Loucy (cell line): ENCODE measurements around the gene EIF3M.

ENCODE experiments used
- H2AFZ ChIP-seq: fragments of 200-600 bp; sonication (generic); 2 replicates; pipeline ENCODE4 v1.6.0; 2016; ENCODE audit warnings: antibody characterized with exemption, mild to moderate bottlenecking, low read length, moderate library complexity
- H3F3A ChIP-seq: fragments of 200-600 bp; 2 replicates; pipeline ENCODE4 v1.6.0; 2016; ENCODE audit warnings: antibody characterized with exemption, low read depth, mild to moderate bottlenecking
- H3K27me3 ChIP-seq: fragments of 200-600 bp; sonication (generic); 2 replicates; pipeline ENCODE4 v1.6.1; 2014; ENCODE audit warnings: low read length, mild to moderate bottlenecking; ENCODE audit not compliant: insufficient read depth, poor library complexity, severe bottlenecking
- H3K36me3 ChIP-seq: fragments of 200-600 bp; sonication (generic); 2 replicates; pipeline ENCODE4 v1.6.1; 2016; ENCODE audit warnings: low read length; ENCODE audit not compliant: insufficient read depth
- H3K4me1 ChIP-seq: fragments of 200-600 bp; sonication (generic); 2 replicates; pipeline ENCODE4 v1.5.1; 2014; ENCODE audit warnings: low read length, mild to moderate bottlenecking; ENCODE audit not compliant: insufficient read depth, poor library complexity, severe bottlenecking
- H3K4me2 ChIP-seq: fragments of 200-600 bp; sonication (generic); 2 replicates; pipeline ENCODE4 v1.6.0; 2014; ENCODE audit warnings: antibody characterized with exemption, low read length, low read depth, mild to moderate bottlenecking; ENCODE audit not compliant: poor library complexity, severe bottlenecking
- H3K4me3 ChIP-seq: fragments of 200-600 bp; sonication (generic); 2 replicates; pipeline ENCODE4 v1.5.1; 2014; ENCODE audit warnings: low read length, mild to moderate bottlenecking, mixed read lengths; ENCODE audit not compliant: poor library complexity, severe bottlenecking
- H3K79me2 ChIP-seq: fragments of 200-600 bp; sonication (generic); 2 replicates; pipeline ENCODE4 v1.6.1; 2014; ENCODE audit warnings: low read length; ENCODE audit not compliant: insufficient read depth
- H3K9ac ChIP-seq: fragments of 200-600 bp; sonication (generic); 2 replicates; pipeline ENCODE4 v1.6.0; 2014; ENCODE audit warnings: mild to moderate bottlenecking, low read depth, low read length, moderate library complexity; ENCODE audit not compliant: poor library complexity, severe bottlenecking
- H3K9me2 ChIP-seq: fragments of 200-600 bp; sonication (generic); replicated peaks from 2 replicates; pipeline ENCODE4 v1.6.1; 2016; ENCODE audit warnings: low read depth, low read length, mixed read lengths
- H3K9me3 ChIP-seq: fragments of 200-600 bp; sonication (generic); 2 replicates; pipeline ENCODE4 v1.6.1; 2014; ENCODE audit warnings: mild to moderate bottlenecking, antibody characterized with exemption, low read length, low read depth; ENCODE audit not compliant: insufficient read depth
- H4K20me1 ChIP-seq: fragments of 200-600 bp; sonication (generic); 2 replicates; pipeline ENCODE4 v1.6.0; 2014; ENCODE audit warnings: antibody characterized with exemption, low read length, mild to moderate bottlenecking; ENCODE audit not compliant: insufficient read depth, poor library complexity, severe bottlenecking
- EZH2phosphoT487 ChIP-seq: fragments of 200-600 bp; IDR thresholded peaks from 2 replicates; pipeline ENCODE4 v1.6.1; 2018; ENCODE audit warnings: antibody characterized with exemption, mild to moderate bottlenecking, moderate library complexity, borderline replicate concordance
- TF ChIP-seq, protein P1 (sequence below): fragments of 200-600 bp; sonication (generic); conservative IDR thresholded peaks from 2 replicates; pipeline ENCODE4 v1.5.1; 2014; ENCODE audit warnings: mild to moderate bottlenecking, antibody characterized with exemption, low read length

Gene EIF3M

GRCh38 chr11:32550207-32550606 lies 33.4 kb upstream of the EIF3M start:
- no peaks in the 10 kb centered on the region for H3K9me3 ChIP-seq
- H3K79me2 ChIP-seq = no peaks in the 10 kb centered on the region
- no peaks in the 10 kb centered on the region for H3F3A ChIP-seq
- H4K20me1 ChIP-seq = no peaks in the 10 kb centered on the region
- no peak overlapping the region for H3K4me2 ChIP-seq
- no peaks in the 10 kb centered on the region for H3K36me3 ChIP-seq
- H3K27me3 ChIP-seq = no peaks in the 10 kb centered on the region
- H3K4me3 ChIP-seq = no peak overlapping the region
- H3K9me2 ChIP-seq = no peaks in the 10 kb centered on the region
- peaks cover 10% of the 10 kb centered on the region for H3K4me1 ChIP-seq
- no peak overlapping the region for H3K9ac ChIP-seq
- H2AFZ ChIP-seq = peak overlapping the region; percentile 54
- TF ChIP-seq, protein P1, sequence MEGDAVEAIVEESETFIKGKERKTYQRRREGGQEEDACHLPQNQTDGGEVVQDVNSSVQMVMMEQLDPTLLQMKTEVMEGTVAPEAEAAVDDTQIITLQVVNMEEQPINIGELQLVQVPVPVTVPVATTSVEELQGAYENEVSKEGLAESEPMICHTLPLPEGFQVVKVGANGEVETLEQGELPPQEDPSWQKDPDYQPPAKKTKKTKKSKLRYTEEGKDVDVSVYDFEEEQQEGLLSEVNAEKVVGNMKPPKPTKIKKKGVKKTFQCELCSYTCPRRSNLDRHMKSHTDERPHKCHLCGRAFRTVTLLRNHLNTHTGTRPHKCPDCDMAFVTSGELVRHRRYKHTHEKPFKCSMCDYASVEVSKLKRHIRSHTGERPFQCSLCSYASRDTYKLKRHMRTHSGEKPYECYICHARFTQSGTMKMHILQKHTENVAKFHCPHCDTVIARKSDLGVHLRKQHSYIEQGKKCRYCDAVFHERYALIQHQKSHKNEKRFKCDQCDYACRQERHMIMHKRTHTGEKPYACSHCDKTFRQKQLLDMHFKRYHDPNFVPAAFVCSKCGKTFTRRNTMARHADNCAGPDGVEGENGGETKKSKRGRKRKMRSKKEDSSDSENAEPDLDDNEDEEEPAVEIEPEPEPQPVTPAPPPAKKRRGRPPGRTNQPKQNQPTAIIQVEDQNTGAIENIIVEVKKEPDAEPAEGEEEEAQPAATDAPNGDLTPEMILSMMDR = no peak
- no peak for TF ChIP-seq EZH2phosphoT487

DNA sequence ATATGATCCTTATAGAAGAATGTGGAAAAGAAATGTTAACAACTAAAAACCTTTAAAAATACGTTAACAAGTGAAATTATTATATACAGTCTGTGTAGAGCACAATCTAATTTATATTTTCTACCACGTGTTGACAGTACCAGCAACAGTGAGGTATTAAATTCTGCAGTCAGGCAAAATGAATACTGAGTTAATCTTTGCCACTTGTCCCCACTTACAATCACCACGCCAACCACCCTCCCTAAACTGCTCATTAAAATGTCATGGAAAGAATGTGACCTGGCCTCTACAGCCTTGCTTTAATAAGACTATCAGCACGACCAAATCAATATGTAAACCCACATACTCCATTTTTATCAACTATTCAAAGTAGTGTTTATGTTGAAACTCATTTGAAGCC lies 28.5 kb upstream of the EIF3M start:
- H3K36me3 ChIP-seq = no peaks in the 10 kb centered on the region
- no peak overlapping the region for H3K4me3 ChIP-seq
- H3K9me3 ChIP-seq = no peaks in the 10 kb centered on the region
- H3K4me2 ChIP-seq = no peak overlapping the region
- no peaks in the 10 kb centered on the region for H3K79me2 ChIP-seq
- H3K4me1 ChIP-seq = peaks cover 1% of the 10 kb centered on the region
- H4K20me1 ChIP-seq = no peaks in the 10 kb centered on the region
- H3K9me2 ChIP-seq = no peaks in the 10 kb centered on the region
- no peaks in the 10 kb centered on the region for H3F3A ChIP-seq
- H2AFZ ChIP-seq = no peak overlapping the region
- H3K27me3 ChIP-seq = no peaks in the 10 kb centered on the region
- H3K9ac ChIP-seq = no peak overlapping the region
- TF ChIP-seq EZH2phosphoT487 = no peak
- TF ChIP-seq, protein P1 = no peak

- Histone ChIP-seq H3K79me2 (no peaks in the 10 kb centered on the region), H3K9ac (no peak overlapping the region), H3K4me2 (no peak overlapping the region), H3K4me3 (no peak overlapping the region), H3K9me3 (no peaks in the 10 kb centered on the region), H3F3A (no peaks in the 10 kb centered on the region), H3K4me1 (no peaks in the 10 kb centered on the region), H3K9me2 (no peaks in the 10 kb centered on the region), H4K20me1 (no peaks in the 10 kb centered on the region), H2AFZ (no peak overlapping the region), H3K27me3 (no peaks in the 10 kb centered on the region), H3K36me3 (no peaks in the 10 kb centered on the region)
- TF ChIP-seq, protein P1 = no peak
- TF ChIP-seq EZH2phosphoT487 = no peak
These were observed 27.7 kb upstream of the EIF3M start for GRCh38 chr11:32555895-32556294.
